Liver (tissue), 9 donors: ENCODE results near the gene ATAD1. TPM values are rescaled to one million over a fixed set of nuclear protein-coding genes. Genes with fewer than 3 reads are reported as not detected.

ENCODE experiments used
- DNase-seq: peaks from one replicate; pipeline ENCODE4 v3.0.0-alpha.2; 2017; ENCODE audit warnings: low spot score
- H3K27ac ChIP-seq, 2 donors: one replicate each; pipeline ENCODE4 v1.7.0; 2013; ENCODE audit warnings: inconsistent platforms in 2 of 2, low read length in 2 of 2, control low read depth in 1 of 2, low read depth in 1 of 2, mild to moderate bottlenecking in 1 of 2
- H3K27me3 ChIP-seq, 4 donors: one replicate each; pipeline versions ENCODE4 v1.6.1 to v1.7.0; 2013; ENCODE audit warnings: low read length in 3 of 4, inconsistent platforms in 1 of 4, mild to moderate bottlenecking in 1 of 4, moderate library complexity in 1 of 4; ENCODE audit not compliant: control insufficient read depth in 4 of 4, insufficient read depth in 4 of 4
- H3K36me3 ChIP-seq, 4 donors: one replicate each; pipeline versions ENCODE4 v1.6.1 to v1.7.0; 2013; ENCODE audit warnings: low read length in 3 of 4, mild to moderate bottlenecking in 3 of 4, low read depth in 1 of 4, moderate library complexity in 1 of 4; ENCODE audit not compliant: control insufficient read depth in 4 of 4, insufficient read depth in 3 of 4
- H3K4me1 ChIP-seq, 4 donors: one replicate each; pipeline versions ENCODE4 v1.6.1 to v1.7.0; 2013; ENCODE audit warnings: low read length in 3 of 4, mild to moderate bottlenecking in 3 of 4, moderate library complexity in 1 of 4; ENCODE audit not compliant: control insufficient read depth in 4 of 4, insufficient read depth in 4 of 4
- H3K4me3 ChIP-seq, 3 donors: one replicate each; pipeline versions ENCODE4 v1.6.1 to v1.7.0; 2013; ENCODE audit warnings: low read length in 3 of 3, control low read depth in 1 of 3, low read depth in 1 of 3, mild to moderate bottlenecking in 1 of 3
- H3K9ac ChIP-seq, 2 donors: one replicate each; pipeline ENCODE4 v1.7.0; 2013; ENCODE audit warnings: low read length in 2 of 2, mild to moderate bottlenecking in 2 of 2, moderate library complexity in 2 of 2, control low read depth in 1 of 2, low read depth in 1 of 2
- H3K9me3 ChIP-seq, 4 donors: one replicate each; pipeline versions ENCODE4 v1.6.1 to v1.7.0; 2013; ENCODE audit warnings: low read length in 3 of 4; ENCODE audit not compliant: control insufficient read depth in 4 of 4
- EGR1 ChIP-seq, 2 donors: IDR thresholded peaks; 2 replicates each; pipeline ENCODE4 v1.6.1; 2016 to 2018; ENCODE audit warnings: antibody characterized with exemption in 2 of 2, low read depth in 2 of 2
- FOXA1 ChIP-seq: IDR thresholded peaks from 2 replicates; pipeline ENCODE4 v1.6.1; 2016; ENCODE audit warnings: antibody characterized with exemption
- GABPA ChIP-seq, 2 donors: IDR thresholded peaks in 1 of 2; conservative IDR thresholded peaks in 1 of 2; 2 replicates each; pipeline ENCODE4 v1.6.1; 2016; ENCODE audit warnings: antibody characterized with exemption in 2 of 2, mild to moderate bottlenecking in 1 of 2, moderate library complexity in 1 of 2
- HNF4G ChIP-seq: IDR thresholded peaks from 2 replicates; pipeline ENCODE4 v1.6.1; 2016; ENCODE audit warnings: antibody characterized with exemption
- JUND ChIP-seq, 2 donors: IDR thresholded peaks; 2 replicates each; pipeline ENCODE4 v1.6.1; 2016; ENCODE audit warnings: antibody characterized with exemption in 2 of 2
- MAX ChIP-seq: IDR thresholded peaks from 2 replicates; pipeline ENCODE4 v1.6.1; 2016; ENCODE audit warnings: antibody characterized with exemption
- RAD21 ChIP-seq, 2 donors: IDR thresholded peaks; 2 replicates each; pipeline ENCODE4 v1.6.1; 2016; ENCODE audit warnings: antibody characterized with exemption in 2 of 2, mild to moderate bottlenecking in 2 of 2
- SP1 ChIP-seq: IDR thresholded peaks from 2 replicates; pipeline ENCODE4 v1.6.1; 2018; ENCODE audit warnings: antibody characterized with exemption, mild to moderate bottlenecking
- YY1 ChIP-seq: IDR thresholded peaks from 2 replicates; pipeline ENCODE4 v1.6.1; 2016; ENCODE audit warnings: antibody characterized with exemption, mild to moderate bottlenecking
- WGBS: extraction: QIAGEN DNeasy Blood & Tissue Kit; methylation state at CpG from one replicate; pipeline ENCODE4 v1.1.7; 2013; 5-methylcytosine and 5-hydroxymethylcytosine counted together
- polyA plus RNA-seq, 2 donors: library from polyadenylated mRNA; stranded (reverse) in 1 of 2; unstranded in 1 of 2; fragments of 200-250 nt in 1 of 2; fragments of >200 nt in 1 of 2; fragmentation: Nextera tagmentation in 1 of 2; extraction: Ambion mirVana in 1 of 2; gene quantifications; one replicate each; pipeline versions ENCODE4 v1.2.1 to v1.2.3, GENCODE V29; 2013 to 2015
- total RNA-seq, 2 donors: library from RNA; depleted of rRNA; stranded (reverse); fragments of >200 nt; gene quantifications; one replicate each; pipeline ENCODE4 v1.2.3, GENCODE V29; 2014
- TF ChIP-seq, protein P1 (sequence below): fragments of 150-350 bp; IDR thresholded peaks from 2 replicates; pipeline ENCODE4 v1.5.1; 2017; ENCODE audit warnings: improper control_type of control experiment, low read depth, low read length; ENCODE audit not compliant: missing input control
- TF ChIP-seq, protein P2 (sequence below): IDR thresholded peaks from 2 replicates; pipeline ENCODE4 v1.6.1; 2016; ENCODE audit warnings: antibody characterized with exemption
- TF ChIP-seq, protein P3 (sequence below): IDR thresholded peaks from 2 replicates; pipeline ENCODE4 v1.6.1; 2016; ENCODE audit warnings: antibody characterized with exemption, mild to moderate bottlenecking
- donor health status: healthy.
- donor health status: healthy.
- donor health status: healthy.
- donor health status: healthy.
- donor health status: healthy.

ATAD1 gene
- total and polyA plus RNA-seq, 4 donors = 12.6 to 33.4 (median 13.1) TPM

DNA sequence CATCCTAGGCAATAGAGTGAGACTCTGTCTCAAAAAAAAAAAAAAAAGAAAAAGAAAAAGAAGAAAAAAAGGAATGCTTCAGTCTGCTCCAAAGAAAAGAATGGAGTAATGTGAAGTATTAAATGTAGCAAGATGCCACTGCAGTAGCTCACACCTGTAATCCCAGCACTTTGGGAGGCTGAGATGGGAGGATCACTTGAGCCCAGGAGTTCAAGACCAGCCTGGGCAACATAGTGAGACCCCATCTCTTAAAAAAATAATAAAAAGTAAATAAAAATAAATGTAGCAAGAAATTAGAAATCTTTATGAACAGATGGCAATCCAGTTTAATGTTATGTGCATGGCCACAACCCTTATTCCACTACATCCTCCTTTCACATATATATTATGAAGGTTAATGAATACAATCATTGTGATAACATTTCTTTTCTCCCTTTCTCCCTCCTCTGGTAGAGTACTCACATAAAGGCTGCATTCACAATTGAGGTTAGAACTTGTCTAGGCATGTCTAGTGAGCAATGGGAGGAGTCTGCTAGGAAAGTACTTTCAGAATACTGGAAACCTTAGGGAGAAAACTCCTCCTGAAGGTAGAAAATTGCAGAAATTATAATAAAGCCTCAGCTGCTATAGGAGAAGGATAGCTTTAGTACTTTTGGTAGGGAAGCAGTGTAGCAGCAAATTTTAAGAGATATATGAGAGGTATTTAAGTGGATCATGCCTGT is 24.9 kb upstream of the ATAD1 start:
- Histone ChIP-seq H3K4me1 (no peaks in the 10 kb centered on the region), H3K9ac (no peak overlapping the region), H3K9me3 (no peaks in the 10 kb centered on the region), H3K36me3 (no peaks in the 10 kb centered on the region), H3K27ac (no peak overlapping the region), H3K27me3 (no peaks in the 10 kb centered on the region), H3K4me3 (no peak overlapping the region)
- no peak for DNase-seq
- TF ChIP-seq, protein P1, sequence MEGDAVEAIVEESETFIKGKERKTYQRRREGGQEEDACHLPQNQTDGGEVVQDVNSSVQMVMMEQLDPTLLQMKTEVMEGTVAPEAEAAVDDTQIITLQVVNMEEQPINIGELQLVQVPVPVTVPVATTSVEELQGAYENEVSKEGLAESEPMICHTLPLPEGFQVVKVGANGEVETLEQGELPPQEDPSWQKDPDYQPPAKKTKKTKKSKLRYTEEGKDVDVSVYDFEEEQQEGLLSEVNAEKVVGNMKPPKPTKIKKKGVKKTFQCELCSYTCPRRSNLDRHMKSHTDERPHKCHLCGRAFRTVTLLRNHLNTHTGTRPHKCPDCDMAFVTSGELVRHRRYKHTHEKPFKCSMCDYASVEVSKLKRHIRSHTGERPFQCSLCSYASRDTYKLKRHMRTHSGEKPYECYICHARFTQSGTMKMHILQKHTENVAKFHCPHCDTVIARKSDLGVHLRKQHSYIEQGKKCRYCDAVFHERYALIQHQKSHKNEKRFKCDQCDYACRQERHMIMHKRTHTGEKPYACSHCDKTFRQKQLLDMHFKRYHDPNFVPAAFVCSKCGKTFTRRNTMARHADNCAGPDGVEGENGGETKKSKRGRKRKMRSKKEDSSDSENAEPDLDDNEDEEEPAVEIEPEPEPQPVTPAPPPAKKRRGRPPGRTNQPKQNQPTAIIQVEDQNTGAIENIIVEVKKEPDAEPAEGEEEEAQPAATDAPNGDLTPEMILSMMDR = no peak
- no peak for TF ChIP-seq FOXA1
- TF ChIP-seq RAD21 (IDR thresholded peaks at IDR 0.05) = no peak

- Histone ChIP-seq H3K4me1 (no peaks in the 10 kb centered on the region), H3K27ac (no peak overlapping the region), H3K4me3 (no peak overlapping the region), H3K27me3 (no peaks in the 10 kb centered on the region), H3K9ac (no peak overlapping the region), H3K9me3 (no peaks in the 10 kb centered on the region), H3K36me3 (no peaks in the 10 kb centered on the region)
- whole genome bisulfite sequencing = 89% methylated on average over 1 of the region's 1 CpG
- TF ChIP-seq JUND (IDR thresholded peaks at IDR 0.05) (no peak), FOXA1 (no peak), YY1 (no peak), MAX (no peak), GABPA (IDR thresholded peaks at IDR 0.05 in 1 of 2, conservative IDR thresholded peaks at IDR 0.05 in 1 of 2) (no peak), SP1 (no peak), EGR1 (IDR thresholded peaks at IDR 0.05; ENCODE audit: low read depth in 2 of 2) (no peak), HNF4G (no peak), RAD21 (IDR thresholded peaks at IDR 0.05) (no peak)
- TF ChIP-seq, protein P2, sequence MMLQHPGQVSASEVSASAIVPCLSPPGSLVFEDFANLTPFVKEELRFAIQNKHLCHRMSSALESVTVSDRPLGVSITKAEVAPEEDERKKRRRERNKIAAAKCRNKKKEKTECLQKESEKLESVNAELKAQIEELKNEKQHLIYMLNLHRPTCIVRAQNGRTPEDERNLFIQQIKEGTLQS = no peak
- TF ChIP-seq, protein P3, sequence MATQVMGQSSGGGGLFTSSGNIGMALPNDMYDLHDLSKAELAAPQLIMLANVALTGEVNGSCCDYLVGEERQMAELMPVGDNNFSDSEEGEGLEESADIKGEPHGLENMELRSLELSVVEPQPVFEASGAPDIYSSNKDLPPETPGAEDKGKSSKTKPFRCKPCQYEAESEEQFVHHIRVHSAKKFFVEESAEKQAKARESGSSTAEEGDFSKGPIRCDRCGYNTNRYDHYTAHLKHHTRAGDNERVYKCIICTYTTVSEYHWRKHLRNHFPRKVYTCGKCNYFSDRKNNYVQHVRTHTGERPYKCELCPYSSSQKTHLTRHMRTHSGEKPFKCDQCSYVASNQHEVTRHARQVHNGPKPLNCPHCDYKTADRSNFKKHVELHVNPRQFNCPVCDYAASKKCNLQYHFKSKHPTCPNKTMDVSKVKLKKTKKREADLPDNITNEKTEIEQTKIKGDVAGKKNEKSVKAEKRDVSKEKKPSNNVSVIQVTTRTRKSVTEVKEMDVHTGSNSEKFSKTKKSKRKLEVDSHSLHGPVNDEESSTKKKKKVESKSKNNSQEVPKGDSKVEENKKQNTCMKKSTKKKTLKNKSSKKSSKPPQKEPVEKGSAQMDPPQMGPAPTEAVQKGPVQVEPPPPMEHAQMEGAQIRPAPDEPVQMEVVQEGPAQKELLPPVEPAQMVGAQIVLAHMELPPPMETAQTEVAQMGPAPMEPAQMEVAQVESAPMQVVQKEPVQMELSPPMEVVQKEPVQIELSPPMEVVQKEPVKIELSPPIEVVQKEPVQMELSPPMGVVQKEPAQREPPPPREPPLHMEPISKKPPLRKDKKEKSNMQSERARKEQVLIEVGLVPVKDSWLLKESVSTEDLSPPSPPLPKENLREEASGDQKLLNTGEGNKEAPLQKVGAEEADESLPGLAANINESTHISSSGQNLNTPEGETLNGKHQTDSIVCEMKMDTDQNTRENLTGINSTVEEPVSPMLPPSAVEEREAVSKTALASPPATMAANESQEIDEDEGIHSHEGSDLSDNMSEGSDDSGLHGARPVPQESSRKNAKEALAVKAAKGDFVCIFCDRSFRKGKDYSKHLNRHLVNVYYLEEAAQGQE = no peak
- no peak for DNase-seq
These were observed 24.2 kb upstream of the ATAD1 start for GRCh38 chr10:87842220-87842641.
